Breast epithelium (tissue), 4 donors: Measurements from ENCODE around the gene PGM5. TPM values are rescaled to one million over a fixed set of nuclear protein-coding genes. Genes with fewer than 3 reads are reported as not detected.

Experiments used
- DNase-seq, 2 donors: peaks; one replicate each; pipeline ENCODE4 v3.0.0-alpha.2; 2019; ENCODE audit warnings: low spot score in 2 of 2
- H3K27ac ChIP-seq, 2 donors: fragments of 200-600 bp; sonication (generic) in 1 of 2; one replicate each; pipeline ENCODE4 v1.5.1; 2016 to 2019; ENCODE audit warnings: mild to moderate bottlenecking in 1 of 2
- H3K27me3 ChIP-seq, 2 donors: fragments of 200-600 bp; sonication (generic) in 1 of 2; one replicate each; pipeline versions ENCODE4 v1.5.1 to v1.6.0; 2017 to 2019; ENCODE audit warnings: control low read depth in 1 of 2, mild to moderate bottlenecking in 1 of 2
- H3K36me3 ChIP-seq: fragments of 200-600 bp; one replicate; pipeline ENCODE4 v1.5.1; 2019
- H3K4me1 ChIP-seq, 2 donors: fragments of 200-600 bp; sonication (generic); one replicate each; pipeline ENCODE4 v1.5.1; 2016 to 2019; ENCODE audit warnings: control low read depth in 1 of 2
- H3K4me3 ChIP-seq, 3 donors: fragments of 200-600 bp; sonication (generic); 1 replicate in 2 of 3; 2 replicates in 1 of 3; pipeline ENCODE4 v1.5.1; 2016 to 2019; ENCODE audit warnings: mild to moderate bottlenecking in 3 of 3, moderate library complexity in 2 of 3
- H3K9me3 ChIP-seq, 2 donors: fragments of 200-600 bp; sonication (generic) in 1 of 2; one replicate each; pipeline ENCODE4 v1.5.1; 2016 to 2019; ENCODE audit warnings: control low read depth in 1 of 2
- CTCF ChIP-seq, 3 donors: fragments of 450-650 bp; IDR thresholded peaks; one replicate each; pipeline ENCODE4 v1.5.1; 2016 to 2017; ENCODE audit warnings: antibody characterized with exemption in 3 of 3, mild to moderate bottlenecking in 3 of 3, moderate library complexity in 3 of 3
- POLR2A ChIP-seq: fragments of 450-650 bp; IDR thresholded peaks from one replicate; pipeline ENCODE4 v1.6.1; 2016; ENCODE audit warnings: antibody characterized with exemption, mild to moderate bottlenecking, moderate library complexity
- POLR2AphosphoS5 ChIP-seq, 3 donors: sonication (generic); formaldehyde crosslinking; IDR thresholded peaks; one replicate each; pipeline ENCODE4 v1.6.1; 2017; ENCODE audit warnings: antibody characterized with exemption in 3 of 3
- intact Hi-C: fragments of 100-400 bp; cut with DNase I; formaldehyde crosslinking; loops from one replicate; pipeline ENCODE4 v1.15.1; 2023; ENCODE audit warnings: low total_unique reads
- total RNA-seq, 3 donors: library from RNA; depleted of rRNA; stranded (reverse); fragments of >200 nt; gene quantifications; one replicate each; pipeline ENCODE4 v1.1.0, GENCODE V29; 2016

Gene PGM5
- total RNA-seq, 3 donors from 2014 or later: 11.6 to 30.8 (median 22.2) TPM

- no peaks in the 10 kb centered on the region for H3K9me3 ChIP-seq
- no peaks in the 10 kb centered on the region for H3K36me3 ChIP-seq
- no peaks in the 10 kb centered on the region for H3K4me1 ChIP-seq
- intact Hi-C loops: no loop called here
- TF ChIP-seq POLR2AphosphoS5 (IDR thresholded peaks at IDR 0.05) (no peak), POLR2A (no peak), CTCF (IDR thresholded peaks at IDR 0.05) (no peak)
- H3K4me3 ChIP-seq: no peak overlapping the region
- no peak overlapping the region for H3K27ac ChIP-seq
- DNase-seq: no peak
- H3K27me3 ChIP-seq: no peaks in the 10 kb centered on the region
Observed at GRCh38 chr9:68458918-68459317, 102.5 kb downstream of the PGM5 start.

GRCh38 chr9:68462105-68462775, 105.8 kb downstream of the PGM5 start:
- no peak for TF ChIP-seq CTCF (IDR thresholded peaks at IDR 0.05)
- TF ChIP-seq POLR2AphosphoS5 (IDR thresholded peaks at IDR 0.05): no peak
- no peak for TF ChIP-seq POLR2A
- no peak overlapping the region for H3K4me3 ChIP-seq
- H3K27ac ChIP-seq: no peak overlapping the region
- no peaks in the 10 kb centered on the region for H3K27me3 ChIP-seq
- DNase-seq: no peak
- intact Hi-C loops: no loop called here
- no peaks in the 10 kb centered on the region for H3K9me3 ChIP-seq
- H3K4me1 ChIP-seq: no peaks in the 10 kb centered on the region
- H3K36me3 ChIP-seq: no peaks in the 10 kb centered on the region

- no peak for TF ChIP-seq CTCF (IDR thresholded peaks at IDR 0.05)
- no peak for TF ChIP-seq POLR2AphosphoS5 (IDR thresholded peaks at IDR 0.05)
- no peak for TF ChIP-seq POLR2A
- Histone ChIP-seq H3K27me3 (no peaks in the 10 kb centered on the region), H3K4me3 (no peak overlapping the region), H3K36me3 (no peaks in the 10 kb centered on the region), H3K9me3 (no peaks in the 10 kb centered on the region), H3K4me1 (no peaks in the 10 kb centered on the region), H3K27ac (no peak overlapping the region)
- intact Hi-C loops: no loop called here
- no peak for DNase-seq
Observed at GRCh38 chr9:68470067-68470466, 113.7 kb downstream of the PGM5 start.

- H3K27ac ChIP-seq: no peak overlapping the region
- intact Hi-C loops: no loop called here
- H3K4me1 ChIP-seq: no peaks in the 10 kb centered on the region
- H3K4me3 ChIP-seq: no peak overlapping the region
- no peaks in the 10 kb centered on the region for H3K9me3 ChIP-seq
- no peaks in the 10 kb centered on the region for H3K36me3 ChIP-seq
- DNase-seq: no peak
- TF ChIP-seq POLR2A (no peak), POLR2AphosphoS5 (IDR thresholded peaks at IDR 0.05) (no peak), CTCF (IDR thresholded peaks at IDR 0.05) (no peak)
- no peaks in the 10 kb centered on the region for H3K27me3 ChIP-seq
Observed at GRCh38 chr9:68470634-68471033, 114.2 kb downstream of the PGM5 start.

GRCh38 chr9:68472119-68472518, 115.7 kb downstream of the PGM5 start:
- Histone ChIP-seq H3K9me3 (no peaks in the 10 kb centered on the region), H3K27me3 (no peaks in the 10 kb centered on the region), H3K27ac (no peak overlapping the region), H3K4me1 (no peaks in the 10 kb centered on the region), H3K36me3 (no peaks in the 10 kb centered on the region), H3K4me3 (no peak overlapping the region)
- intact Hi-C loops: no loop called here
- TF ChIP-seq POLR2AphosphoS5 (IDR thresholded peaks at IDR 0.05) (no peak), CTCF (IDR thresholded peaks at IDR 0.05) (no peak), POLR2A (no peak)
- DNase-seq: no peak
